Activated CD4-positive, alpha-beta T cell treated with anti-CD3 and anti-CD28 coated beads, Interleukin-2, amount 50 U/mL, for 24 hours (primary cell): ENCODE results near the gene DDX3X.
"Not testable (repeated sequence)": the region's sequence is repeated elsewhere in the genome, so short reads cannot be mapped to it uniquely, and the experiment has no call there.

Experiments used
- DNase-seq, 2 donors: peaks; one replicate each; pipeline ENCODE4 v3.0.0-alpha.2; 2020; ENCODE audit warnings: low read depth in 1 of 2, low spot score in 1 of 2

Gene DDX3X

DNA sequence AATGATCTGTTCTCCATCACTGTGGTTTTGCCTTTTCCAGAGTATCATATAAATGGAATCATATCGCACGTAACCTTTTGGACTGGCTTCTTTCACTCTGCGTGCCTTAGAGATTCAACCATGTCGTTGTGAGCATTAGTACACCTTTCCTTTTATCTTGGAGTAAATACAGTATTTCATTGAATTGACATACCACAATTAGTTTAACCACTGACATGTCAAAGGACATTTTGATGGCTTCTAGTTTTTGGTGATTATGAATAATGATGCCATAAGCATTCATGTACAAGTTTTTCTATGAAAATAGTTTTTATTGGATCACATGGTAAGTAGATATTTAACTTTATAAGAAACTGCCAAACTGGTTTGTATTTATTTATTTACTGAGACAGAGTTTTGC, 35.2 kb downstream of the DDX3X start:
- no peak for DNase-seq

DNA sequence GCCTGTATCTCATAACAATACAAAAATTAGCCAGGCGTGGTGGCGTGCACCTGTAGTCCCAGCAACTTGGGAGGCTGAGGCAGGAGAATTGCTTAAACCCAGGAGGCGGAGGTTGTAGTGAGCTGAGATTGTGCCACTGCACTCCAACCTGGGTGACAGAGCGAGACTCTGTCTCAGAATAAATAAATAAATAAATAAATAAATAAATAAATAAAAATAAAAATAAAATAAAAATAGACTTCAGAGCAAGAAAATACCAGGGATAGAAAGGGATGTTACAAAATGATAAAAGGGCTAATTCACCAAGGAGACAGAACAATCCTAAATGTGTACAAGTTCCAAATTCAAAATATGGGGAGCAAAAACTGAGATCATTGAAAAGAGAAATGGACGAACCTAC, 37.6 kb downstream of the DDX3X start:
- not testable (repeated sequence) for DNase-seq

DNA sequence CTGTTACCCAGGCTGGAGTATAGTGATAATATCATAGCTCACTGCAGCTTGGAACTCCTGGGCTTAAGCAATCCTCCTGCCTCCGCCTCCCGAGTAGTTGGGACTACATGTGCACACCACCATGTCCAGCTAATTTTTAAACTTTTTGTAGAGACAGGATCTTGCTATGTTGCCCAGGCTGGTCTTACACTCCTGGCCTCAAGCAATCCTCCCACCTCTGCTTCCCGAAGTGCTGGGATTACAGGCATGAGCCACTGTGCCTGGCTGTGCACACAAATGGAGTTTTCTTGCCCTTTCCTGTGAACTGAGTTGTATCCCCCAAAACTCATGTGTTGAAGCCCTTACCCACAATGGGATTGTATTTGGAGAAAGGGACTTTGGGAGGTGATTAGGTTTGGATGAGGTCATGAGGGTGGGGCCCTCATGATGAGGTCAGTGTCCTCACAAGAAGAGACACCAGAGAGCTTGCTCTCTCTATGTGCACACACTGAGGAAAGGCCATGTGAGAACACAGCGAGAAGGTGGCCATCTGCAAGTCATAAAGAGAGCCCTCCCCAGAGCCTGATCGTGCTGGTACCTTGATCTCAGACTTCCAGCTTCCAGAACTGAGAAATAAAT, 40.1 kb downstream of the DDX3X start:
- no peak for DNase-seq

DNA sequence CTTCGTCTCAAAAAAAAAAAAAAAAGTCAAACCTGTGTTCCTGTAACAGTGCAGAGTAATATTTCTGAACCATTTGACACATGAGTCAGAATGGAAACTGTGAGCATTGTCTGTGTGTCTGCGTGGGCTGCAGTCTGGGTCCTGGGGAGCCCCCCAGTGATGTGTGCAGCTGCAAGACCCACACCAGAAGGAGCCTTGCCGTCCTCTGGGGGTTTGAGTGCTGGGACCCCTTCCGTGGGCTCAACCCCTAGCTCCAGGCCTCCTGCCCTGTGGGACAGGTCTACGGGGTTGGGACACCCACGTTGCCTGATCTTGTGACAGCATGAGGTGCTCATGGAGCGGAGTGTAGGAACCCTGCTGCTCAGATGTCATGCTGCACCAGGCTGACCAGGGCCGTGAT, 43.7 kb downstream of the DDX3X start:
- peak in 1 of 2 donors; percentile 30 for DNase-seq

DNA sequence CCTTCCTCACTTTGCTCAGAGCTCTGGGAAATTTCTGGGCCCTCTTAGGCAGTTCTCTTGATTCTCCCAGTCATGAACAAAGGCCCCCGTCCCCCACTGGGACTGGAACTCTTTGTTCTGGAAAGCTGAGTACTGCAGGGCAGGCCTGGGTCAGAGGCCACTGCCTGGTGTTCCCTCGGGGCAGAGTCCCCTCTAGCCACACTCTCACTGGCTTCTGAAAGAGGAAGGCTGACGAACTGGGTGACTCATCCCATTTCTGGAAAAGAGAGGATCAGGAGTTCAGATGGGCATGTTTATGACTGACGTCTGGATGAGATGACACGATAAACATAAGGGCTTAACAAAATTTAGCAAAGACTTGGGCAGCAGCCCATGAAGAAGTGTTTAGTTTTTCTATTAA, 47.7 kb downstream of the DDX3X start:
- no peak for DNase-seq

DNA sequence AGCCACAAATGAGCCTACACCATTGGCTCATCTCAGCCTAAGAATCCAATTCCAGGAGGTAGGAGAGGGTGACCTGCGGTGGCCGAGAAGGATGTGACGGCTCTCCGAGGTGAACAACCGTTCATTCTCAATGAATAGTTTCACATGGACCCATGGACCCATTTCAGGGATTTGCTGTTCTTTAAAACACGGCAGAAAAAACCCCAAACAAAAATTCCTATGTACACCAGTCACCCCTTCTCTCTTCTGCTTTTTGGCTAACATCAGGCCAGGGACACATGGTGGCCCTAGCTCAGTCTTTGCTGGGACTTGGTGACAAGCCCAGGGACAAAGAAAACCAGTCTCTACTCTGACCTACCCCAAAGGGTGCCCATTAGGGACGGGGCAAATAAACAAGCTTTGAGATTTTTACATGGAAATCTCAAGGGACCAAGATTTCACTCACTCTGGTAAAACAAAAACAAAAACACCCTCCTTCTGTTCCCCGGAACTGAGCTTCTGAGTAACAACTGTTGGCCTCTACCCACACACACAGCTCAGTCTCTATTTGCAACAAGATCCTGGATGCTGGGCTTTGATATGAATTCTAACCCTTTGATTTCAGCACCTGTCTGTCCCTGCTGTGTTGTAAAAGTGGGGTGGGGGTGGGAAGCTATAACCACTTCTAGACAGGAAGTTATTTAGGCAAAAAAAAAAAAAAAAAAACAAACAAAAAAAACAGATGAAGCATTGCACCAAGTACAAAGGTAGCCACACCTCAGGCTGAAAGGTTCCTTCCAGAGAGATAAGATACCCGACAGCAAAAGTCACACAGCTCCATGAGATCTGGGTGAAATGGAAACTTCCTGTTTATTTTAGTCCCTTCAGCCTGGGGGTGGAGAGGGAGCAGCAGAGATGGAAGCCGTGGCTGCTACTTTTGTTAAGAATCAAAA, 49.0 kb downstream of the DDX3X start:
- DNase-seq: no peak

DNA sequence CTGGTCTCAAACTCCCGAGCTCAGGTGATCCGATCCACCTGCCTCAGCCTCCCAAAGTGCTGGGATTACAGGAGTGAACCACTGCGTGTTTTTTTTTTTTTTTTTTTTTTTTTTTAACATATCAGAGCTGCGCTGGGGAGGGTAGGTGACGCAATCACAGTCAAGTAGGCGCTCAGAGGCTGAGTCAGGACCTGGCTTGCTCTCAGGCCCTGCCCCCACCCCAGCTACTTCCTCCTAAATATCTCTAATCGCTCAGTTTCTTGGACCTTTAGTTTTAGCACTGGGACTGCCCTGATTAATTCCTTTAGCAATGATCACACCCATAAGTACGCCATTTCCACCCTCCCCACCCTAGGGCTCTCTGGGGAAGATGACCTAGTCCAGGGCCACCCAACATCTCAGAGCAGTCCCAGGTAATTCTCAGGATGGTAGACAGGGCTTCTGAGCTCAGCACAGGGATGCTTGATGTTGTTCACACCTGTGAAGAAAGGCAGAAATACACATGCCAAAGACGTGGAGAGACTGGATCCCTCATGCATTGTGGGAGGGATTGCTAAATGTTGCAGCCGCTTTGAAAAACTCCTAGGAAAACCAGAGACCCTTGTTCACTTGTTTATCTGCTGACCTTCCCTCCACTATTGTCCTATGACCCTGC, 50.2 kb downstream of the DDX3X start:
- DNase-seq: peak in 1 of 2 donors; percentile 39

DNA sequence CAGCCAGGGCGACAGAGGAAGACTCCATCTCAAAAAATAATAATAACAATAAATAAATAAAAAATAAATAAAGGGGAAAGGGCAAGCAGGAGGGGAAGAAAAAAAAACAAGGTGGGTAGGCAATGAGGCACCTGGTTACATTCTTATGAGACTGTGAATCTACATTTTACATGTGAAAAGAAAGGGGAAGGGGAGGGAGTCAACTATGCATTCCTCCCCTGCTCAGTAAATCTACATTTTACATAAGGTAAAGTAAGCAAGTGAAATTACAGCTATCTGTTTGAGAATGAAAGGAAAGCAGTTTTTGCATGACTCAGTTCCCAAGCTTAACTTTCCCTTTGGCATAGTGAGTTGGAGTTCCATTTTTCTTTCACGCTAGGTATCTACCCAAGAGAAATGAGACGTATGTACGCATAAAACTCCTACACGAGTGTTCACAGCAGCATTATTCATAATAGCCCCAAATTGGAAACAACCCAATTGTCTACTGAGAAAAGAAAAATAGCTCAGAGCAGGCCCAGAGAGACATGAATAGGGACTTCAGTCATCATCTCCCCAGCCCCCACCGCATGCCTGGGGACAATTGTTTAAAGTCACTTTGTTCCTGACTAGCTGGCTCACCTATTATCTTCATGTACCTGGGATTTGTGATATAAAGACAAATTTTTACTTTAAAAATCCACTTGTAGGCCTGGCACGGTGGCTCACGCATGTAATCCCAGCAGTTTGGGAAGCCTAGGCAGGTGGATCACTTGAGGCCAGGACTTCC, 52.4 kb downstream of the DDX3X start:
- no peak for DNase-seq

DNA sequence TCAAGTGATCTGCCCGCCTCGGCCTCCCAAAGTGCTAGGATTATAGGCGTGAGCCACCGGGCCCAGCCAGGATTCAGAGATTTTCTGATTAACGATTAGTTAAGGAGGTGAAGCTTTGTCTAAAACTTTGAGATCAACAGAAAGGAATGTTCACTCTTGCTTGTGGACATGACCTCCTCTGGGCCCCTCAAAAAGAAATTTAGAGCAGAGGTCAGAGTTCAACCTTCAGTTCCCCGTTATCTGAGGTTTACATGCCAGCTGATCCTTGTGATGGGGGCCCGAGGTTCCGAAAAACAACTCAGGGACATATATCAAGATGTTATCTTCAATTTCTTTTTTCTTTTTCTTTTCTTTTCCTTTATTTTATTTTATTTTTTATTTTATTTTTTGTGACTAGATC, 54.6 kb downstream of the DDX3X start:
- no peak for DNase-seq

DNA sequence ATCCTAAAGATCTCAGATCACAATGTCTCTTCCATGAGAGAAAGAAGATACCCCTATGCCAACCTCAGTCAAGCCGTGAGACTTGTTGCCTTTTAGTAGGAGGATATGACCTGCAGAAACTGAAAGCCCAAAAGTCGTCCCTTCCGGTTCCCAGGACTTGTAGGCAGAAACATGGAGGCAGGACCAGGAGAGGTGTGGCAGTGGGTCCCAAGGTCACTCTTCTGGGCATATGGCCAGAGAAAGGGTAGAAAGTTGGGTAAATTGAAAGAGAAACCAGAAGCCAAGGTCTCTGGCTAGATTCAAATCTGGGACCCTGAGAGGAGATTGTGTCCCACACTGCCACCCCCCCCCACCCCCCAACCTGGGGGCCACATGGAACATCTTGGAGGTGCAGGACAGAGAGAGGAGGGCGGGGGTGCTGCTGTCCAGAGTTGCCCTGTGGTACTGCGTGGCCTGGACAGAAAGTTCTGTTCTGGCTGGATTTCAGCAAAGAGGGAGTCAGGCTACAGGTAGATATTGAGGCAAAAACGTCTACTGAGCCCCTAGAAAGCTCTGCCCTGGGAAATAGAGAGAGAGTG, 55.4 kb downstream of the DDX3X start:
- DNase-seq: no peak

DNA sequence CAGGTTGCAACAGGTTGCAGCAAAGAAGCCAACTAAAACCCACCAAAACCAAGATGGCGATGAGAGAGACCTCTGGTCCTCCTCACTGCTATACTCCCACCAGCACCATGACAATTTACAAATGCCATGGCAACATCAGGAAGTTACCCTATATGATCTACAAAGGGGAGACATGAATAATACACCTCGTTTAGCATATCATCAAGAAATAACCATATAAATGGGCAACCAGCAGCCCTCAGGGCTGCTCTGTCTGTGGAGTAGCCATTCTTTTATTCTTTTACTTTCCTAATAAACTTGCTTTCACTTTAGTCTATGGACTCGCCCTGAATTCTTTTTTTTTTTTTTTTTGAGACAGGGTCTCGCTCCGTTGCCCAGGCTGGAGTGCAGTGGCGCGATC, 56.6 kb downstream of the DDX3X start:
- DNase-seq: not testable (repeated sequence)

DNA sequence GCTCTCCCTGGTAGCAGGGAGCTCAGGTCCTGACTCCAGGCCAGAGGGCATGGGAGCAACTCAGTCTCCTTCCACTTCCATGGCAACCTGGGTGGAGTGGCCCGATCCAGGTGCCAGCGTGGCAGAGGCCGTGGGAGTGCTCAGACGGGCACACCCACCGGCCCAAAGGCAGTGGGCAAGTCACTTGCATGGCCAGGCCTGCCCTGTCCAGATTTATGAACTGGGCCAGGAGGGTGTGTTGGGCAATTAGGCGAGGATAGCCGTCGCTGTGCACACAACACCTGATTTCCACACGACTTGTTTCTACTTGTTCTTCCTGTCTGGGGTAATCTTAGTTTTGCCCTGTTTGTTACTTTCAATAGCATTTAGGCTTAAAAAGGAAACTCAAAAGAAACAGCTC, 57.6 kb downstream of the DDX3X start:
- DNase-seq: no peak

DNA sequence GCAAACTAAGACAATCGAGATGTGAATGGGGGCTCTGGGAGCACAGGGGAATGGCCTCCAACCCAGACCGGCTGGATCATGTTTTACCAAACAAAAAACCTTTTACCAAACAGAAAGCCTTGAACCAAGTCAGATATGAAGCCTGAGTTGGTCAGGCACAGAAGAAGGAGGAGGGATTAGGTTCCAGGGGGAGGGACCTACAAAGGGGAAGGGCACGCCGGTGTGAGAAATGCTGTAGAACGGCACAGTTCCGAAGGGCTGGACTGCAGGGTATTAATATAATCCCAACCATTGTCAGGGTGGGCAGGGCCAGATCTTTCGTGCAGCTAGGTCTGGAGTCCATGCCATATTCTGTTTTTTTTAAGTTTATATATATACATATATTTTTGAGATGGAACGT, 60.3 kb downstream of the DDX3X start:
- DNase-seq: no peak

DNA sequence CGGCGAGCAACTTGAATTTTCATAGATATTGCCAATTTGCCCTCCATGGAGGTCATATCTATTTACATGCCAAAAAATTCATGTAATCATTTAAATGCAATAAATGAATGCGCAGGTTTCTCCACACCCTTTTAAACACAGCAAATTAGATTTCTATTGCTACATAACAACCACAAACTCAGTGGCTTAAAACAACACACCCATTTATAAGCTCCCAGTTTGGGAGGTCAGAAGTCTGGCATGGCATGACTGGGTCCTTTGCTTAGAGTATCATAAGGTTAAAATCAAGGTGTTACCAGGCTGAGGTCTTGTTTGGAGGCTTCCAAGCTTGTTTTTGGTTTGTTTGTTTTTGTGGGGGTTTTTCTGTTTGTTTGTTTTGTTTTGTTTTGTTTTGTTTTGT, 63.3 kb downstream of the DDX3X start:
- DNase-seq: no peak

DNA sequence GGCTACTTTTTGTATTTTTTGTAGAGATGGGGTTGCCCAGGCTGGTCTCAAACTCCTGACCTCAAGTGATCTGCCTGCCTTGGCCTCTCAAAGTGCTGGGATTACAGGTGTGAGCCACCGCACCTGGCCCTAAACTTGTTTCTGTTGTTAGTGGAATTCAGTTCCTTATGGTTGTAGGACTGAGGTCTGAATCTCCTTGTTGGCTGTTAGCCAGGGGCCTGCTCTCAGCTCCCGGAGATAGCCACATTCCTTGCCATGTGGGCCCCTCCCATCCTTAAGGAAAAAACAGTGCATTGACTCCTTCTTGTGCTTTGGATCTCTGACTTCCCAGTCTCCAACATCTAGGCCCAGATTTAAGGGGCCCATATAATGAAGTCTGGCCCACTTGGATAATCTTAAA, 63.8 kb downstream of the DDX3X start:
- DNase-seq: no peak

DNA sequence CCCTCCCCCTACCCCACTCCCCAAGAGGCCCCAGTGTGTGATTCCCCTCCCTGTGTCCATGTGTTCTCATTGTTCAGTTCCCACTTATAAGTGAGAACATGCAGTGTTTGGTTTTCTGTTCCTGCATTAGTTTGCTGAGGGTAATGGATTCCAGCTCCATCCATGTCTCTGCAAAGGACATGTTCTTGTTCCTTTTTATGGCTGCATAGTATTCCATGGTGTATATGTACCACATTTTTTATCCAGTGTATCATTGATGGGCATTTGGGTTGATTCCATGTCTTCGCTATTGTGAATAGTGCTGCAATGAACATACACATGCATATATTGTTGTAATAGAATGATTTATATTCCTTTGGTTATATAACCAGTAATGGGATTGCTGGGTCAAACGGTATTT, 68.6 kb downstream of the DDX3X start:
- not testable (repeated sequence) for DNase-seq

DNA sequence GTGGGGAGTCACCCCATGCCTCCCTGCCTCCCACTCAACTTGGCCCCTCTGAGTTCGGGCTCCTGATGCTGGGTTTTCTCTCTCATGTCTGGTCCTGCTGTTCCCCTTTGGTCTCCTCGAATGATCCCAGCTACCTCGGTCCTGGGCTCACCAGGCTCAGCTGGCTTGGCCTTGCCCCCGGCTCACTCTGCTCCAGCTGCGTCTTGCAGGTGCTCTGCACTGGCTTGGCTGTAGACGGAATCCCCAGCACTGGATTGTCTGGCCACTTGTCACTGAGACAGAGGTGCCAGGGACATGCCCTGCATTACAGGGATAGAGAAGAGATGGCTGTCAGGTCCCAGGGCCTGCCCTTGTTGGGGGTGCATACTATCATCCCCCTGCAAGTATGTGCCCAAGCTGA, 71.6 kb downstream of the DDX3X start:
- DNase-seq: no peak

DNA sequence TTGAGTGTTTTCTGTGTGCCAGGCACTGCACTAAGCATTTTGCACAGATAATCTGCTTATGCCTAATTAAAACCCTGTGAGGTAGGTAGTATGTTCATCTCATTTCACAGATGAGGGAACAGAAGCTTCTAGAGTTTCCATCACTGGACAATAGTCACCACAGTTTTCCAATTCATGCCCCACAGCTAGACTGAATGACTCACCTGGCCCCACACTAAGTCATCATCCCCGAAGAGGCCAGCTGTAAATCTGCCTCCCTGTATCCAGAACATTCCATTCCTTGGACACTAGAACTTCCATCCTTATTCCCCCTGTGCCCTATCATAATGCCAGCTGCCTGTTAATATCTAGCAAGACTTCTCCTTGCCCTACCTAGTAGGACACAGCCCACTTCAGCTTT, 72.2 kb downstream of the DDX3X start:
- no peak for DNase-seq

DNA sequence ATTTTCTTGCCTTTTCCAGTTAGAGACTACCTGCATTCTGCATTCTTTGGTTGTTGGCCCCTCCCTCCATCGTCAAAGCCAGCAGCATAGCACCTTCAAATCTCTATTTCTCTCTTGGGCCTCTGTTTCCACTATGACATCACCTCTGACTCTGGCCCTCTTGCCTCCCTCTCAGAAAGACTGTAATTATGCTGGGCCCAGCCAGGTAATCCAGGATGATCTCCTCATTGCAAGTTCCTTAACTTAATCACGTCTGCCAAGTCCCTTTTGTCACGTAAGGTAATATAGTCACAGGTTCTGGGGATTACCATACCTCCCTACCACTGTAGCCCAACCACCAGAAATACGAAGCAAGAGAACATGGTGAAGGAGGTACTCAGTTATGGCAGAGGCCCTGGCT, 73.9 kb downstream of the DDX3X start:
- DNase-seq: no peak

DNA sequence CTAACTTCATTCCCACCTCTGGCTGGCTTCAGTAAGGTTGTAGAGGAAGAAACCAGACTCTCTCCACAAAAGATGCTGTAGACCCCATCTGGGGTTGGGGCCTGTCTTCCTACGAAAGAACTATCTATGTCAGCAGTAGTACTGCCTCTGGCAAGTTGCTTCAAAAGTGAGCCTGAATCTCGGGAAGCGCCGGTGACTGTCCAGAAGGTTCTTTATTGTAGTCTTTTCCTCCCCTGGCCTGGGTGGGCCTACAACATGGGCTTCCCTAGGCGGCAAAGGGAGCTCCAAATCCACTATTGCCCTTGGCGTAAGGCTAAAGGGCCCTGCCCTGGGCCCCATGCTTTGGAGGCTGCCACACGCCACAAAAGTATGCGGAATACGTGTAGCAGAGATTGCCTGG, 74.6 kb downstream of the DDX3X start:
- no peak for DNase-seq

DNA sequence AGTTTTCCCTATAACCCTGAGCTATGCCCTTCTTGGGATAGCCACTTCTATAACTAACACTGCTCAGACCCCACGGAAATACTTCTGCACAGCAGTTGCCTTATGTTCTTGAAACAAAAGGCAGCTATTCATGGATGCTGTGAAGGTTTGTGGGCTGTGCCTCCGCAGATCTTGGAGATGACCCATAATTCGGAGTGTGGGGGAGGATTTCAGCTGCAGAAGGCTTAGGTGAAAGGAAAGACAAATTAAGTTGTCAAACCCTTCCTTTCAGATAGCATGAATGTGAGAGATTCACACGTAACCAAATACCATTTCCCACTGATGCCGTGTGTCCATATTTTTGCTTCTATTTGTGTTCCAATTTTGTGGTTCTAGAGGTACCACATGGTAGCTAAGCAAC, 75.0 kb downstream of the DDX3X start:
- no peak for DNase-seq
